AG10803 (cell line): Measurements from ENCODE around the gene SHF.
"Not testable (repeated sequence)": the region's sequence is repeated elsewhere in the genome, so short reads cannot be mapped to it uniquely, and the experiment has no call there.

ENCODE experiments used
- DNase-seq: peaks from one replicate; pipeline ENCODE4 v3.0.0; 2010; ENCODE audit warnings: low read depth
- H3K4me3 ChIP-seq: 2 replicates; pipeline ENCODE4 v1.5.1; 2011; ENCODE audit warnings: mild to moderate bottlenecking, low read length, control low read depth
- CTCF ChIP-seq: conservative IDR thresholded peaks from 2 replicates; pipeline ENCODE4 v1.5.1; 2011; ENCODE audit warnings: mild to moderate bottlenecking, low read length, control low read depth, inconsistent platforms

SHF gene

DNA sequence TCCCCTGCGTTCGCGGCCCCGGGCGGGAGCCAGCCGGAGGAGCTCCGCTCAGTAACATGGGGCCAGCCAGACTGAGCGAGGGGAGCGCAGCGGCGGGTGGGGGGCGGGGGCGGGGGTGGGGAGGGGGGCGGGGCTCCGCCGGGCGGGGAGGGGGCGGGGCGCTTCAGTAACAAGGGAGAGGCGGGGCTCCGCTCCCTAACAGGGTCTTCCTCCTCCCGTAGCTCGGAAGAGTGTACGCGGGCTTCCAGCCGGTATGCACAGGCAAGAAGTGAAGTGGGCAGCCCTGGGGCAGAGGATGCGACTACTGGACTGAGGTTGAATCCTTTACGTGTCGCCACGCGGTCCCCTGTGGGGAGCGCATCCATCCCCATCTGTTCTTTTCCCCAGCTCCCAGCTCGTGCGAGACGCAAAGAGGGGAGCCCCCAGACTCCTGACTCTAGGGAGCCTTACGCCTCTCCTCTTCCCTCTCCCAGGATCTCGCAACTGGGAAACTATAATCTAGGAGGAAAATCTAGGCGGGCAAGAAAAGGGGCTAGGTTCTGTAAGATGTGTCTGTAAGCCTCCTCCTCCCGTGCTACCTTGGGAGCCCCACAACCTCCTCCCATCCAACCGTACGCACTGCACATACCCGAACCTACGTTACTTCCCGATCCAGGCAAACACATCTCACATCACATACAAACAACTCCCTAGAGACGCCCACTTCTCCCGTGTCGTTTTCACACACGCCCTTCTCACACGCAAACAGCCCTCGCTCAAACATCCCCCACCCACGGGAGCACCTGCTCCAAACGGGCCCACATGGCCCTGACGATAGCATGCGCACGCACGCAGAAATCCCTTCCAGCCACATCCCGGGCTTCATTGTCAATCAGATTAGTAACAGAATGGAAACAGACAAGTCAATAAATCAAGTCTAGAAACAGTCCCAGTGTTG, at the start of gene SHF:
SHF (minus strand) TSS at position 73 of the 937 bp plus-strand sequence; CDS start at position 58, 15 bp downstream.
- peak within 1 kb of the TSS; percentile 75 for H3K4me3 ChIP-seq
- DNase-seq, result peak; percentile 29
- no peak for TF ChIP-seq CTCF

DNA sequence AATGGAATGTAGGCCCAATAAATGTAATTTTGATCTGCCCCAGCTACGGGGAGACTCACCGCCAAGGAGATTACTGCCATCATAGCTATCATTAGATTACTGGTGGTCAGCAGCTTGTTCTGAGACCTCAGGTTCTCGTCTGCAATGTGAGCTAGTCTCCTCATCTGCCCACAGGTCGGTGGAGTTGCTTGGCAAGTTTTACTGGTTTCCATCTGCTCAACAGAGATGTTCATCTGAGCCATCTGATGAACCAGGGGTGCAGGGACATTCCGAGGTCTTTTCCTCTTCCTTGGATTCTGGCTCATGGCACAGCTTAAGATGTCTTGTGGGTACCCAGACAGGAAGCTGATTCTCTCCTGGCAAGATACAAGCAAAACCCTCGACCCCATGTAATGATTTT, 49.0 kb upstream of the SHF start:
- H3K4me3 ChIP-seq, DNase-seq: not testable (repeated sequence)

- H3K4me3 ChIP-seq, result no peak overlapping the region
- no peak for TF ChIP-seq CTCF
- no peak for DNase-seq
These were observed 46.9 kb upstream of the SHF start for GRCh38 chr15:45234562-45235235.

DNA sequence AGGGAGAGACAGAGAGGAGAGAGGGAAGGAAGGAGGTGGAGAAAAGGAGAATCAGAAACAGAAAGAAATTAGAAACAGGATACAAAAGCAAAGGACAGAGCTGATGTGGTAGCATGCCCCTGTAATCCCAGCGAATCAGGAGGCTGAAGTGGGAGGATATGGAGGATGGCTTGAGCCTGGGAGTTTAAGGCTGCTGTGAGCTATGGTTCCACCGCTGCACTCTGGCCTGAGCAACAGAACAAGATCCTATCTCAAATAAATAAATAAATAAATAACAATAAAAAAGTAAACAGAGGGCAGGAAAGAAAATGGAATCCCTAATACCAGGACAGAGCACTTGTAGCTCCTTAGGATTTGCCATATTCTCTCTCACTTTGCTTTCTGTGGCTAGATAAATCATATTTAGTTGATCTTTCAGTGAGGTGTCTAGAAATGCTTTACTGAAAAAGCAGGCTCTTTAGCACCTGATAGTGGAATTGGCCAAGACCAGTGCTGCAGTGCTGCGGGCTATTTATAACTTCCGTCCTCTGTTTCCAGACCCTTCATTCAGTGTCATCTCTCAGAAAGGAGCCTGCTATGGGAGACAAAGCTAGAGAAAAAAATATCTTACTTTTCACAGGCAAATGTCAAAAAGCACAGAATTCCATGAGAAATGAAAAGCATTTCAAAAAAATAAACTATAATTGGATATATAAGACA, 44.2 kb upstream of the SHF start:
- H3K4me3 ChIP-seq, result no peak overlapping the region
- DNase-seq, result no peak
- TF ChIP-seq CTCF, result no peak

DNA sequence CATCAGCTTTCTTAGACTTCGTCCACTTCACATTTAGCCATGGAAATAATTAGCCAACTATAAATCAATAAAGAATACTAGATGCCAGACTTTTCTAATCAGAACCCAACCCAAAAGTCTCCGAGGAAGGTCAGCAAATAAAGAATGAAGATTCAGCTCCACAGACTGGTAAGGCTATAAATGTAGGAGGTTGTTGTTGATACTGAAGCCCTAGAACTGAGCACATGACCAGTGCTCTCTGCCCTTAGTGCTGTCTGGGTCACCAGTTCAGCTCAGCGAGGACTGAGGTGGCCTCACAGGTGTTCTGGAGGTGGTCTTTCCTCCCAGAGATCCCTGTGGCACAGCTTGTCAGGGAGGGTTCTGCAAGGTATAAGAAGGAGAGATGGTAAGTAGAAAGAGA, 43.4 kb upstream of the SHF start:
- no peak for DNase-seq
- no peak for TF ChIP-seq CTCF
- H3K4me3 ChIP-seq, result no peak overlapping the region

DNA sequence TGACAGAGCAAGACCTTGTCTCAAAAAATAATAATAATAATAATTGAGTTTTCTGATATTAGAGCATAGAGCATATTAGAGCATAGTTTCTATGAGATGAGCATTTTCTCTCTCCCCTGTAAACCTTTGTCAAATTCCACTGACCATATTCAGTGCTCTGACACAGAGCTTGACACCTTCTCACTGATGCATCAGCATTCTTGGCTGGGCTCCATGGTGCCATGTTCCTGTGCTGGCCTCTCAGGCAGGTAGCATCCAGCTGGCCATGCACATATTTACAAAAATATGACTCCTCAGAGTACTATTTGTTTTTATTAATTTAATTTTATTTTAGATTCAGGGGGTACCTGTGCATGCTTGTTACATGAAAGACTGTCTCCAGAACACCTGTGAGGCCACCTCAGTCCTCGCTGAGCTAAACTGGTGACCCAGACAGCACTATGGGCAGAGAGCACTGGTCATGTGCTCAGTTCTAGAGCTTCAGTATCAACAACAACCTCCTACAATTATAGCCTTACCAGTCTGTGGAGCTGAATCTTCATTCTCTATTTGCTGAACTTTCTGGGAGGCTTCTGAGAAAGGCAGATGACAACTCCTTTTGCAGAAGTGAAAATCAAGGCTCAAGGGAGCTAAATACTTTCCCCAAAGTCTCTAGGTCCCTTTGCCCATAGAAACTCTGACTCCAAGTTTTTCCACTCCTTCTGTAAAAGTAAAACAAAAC, 42.6 kb upstream of the SHF start:
- no peak for TF ChIP-seq CTCF
- no peak for DNase-seq
- H3K4me3 ChIP-seq, result no peak overlapping the region

DNA sequence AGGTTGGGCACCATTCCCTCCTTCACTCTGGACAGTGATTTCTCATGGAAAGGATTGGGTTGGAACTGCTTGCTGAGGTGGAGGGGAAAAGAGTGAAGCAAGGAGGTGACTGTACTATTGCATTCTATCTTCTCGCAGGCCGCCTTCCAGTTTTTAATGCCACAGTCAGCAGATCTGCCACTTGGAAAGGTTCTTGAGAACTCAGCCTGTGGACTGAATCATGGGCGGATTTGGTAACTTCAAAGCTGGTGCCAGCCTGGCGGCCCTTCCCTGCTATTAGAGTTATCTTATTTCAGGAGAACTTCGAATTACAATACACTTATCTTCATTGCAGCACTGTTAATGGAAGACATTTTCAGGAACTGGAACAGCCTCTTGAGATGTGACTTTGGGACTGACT, 41.2 kb upstream of the SHF start:
- no peak for DNase-seq
- no peak for TF ChIP-seq CTCF
- no peak overlapping the region for H3K4me3 ChIP-seq
